ENCODE data around the gene IMMP2L. TPM values are rescaled to one million over a fixed set of nuclear protein-coding genes. Genes with fewer than 3 reads are reported as not detected.
"Not testable (repeated sequence)": the region's sequence is repeated elsewhere in the genome, so short reads cannot be mapped to it uniquely, and the experiment has no call there.

The IMMP2L gene
- total RNA-seq, 1 experiment from 2014 or later = 8.8 TPM

DNA sequence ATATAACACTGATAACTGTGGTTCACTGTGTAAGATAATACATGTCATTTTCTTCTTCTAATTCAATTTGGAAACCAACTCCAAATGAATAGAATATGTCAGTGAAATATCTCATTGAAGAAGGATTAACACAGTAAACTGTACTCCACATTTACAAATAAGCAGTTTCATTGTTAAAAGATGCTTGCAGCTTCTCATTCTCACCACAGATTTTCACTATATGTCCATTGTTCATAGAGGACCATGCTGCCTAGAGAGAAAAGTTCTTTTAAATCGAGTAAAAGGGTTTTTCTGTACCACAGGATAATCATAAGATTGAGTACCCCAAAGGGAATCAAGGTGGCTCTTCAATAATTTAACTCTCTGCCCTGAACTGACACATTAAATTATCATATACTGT lies 305.9 kb downstream of the IMMP2L start:
- CTCF ChIA-PET = no interaction called here
- Histone ChIP-seq H3K4me3 (ENCODE audit: low read depth in 2 of 2, low read length in 2 of 2) (no peak overlapping the region), H3K36me3 (ENCODE audit: control insufficient read depth, insufficient read depth, low read length) (no peaks in the 10 kb centered on the region), H3K9me3 (ENCODE audit: control insufficient read depth, insufficient read depth, low read depth, low read length) (no peaks in the 10 kb centered on the region), H3K27ac (ENCODE audit: low read length) (no peak overlapping the region), H3K27me3 (ENCODE audit: control insufficient read depth, insufficient read depth, low read length) (no peaks in the 10 kb centered on the region), H3K4me1 (ENCODE audit: control insufficient read depth, insufficient read depth, low read length) (no peaks in the 10 kb centered on the region)
- BruUV-seq (replicated peaks) = no TSS peak
- TF ChIP-seq CTCF (IDR thresholded peaks at IDR 0.05) = no peak
- TF ChIP-seq TCF7L2 (IDR thresholded peaks at IDR 0.05; ENCODE audit: low read depth, low read length) = no peak
- no peak for TF ChIP-seq POLR2AphosphoS5 (IDR thresholded peaks at IDR 0.05; ENCODE audit: low read depth, low read length)
- no peak for TF ChIP-seq REST (IDR thresholded peaks at IDR 0.05; ENCODE audit: insufficient read depth in 1 of 2, low read depth in 2 of 2, low read length in 1 of 2)
- TF ChIP-seq SIN3A (IDR thresholded peaks at IDR 0.05; ENCODE audit: borderline replicate concordance, insufficient read depth, low read depth, low read length) = no peak
- DNase-seq (ENCODE audit: low read depth, low spot score) (no peak), ATAC-seq (no peak)
- in situ Hi-C loops (cut with HindIII; ENCODE audit: low pct_unique_long_range_greater_than_20kb, low sequenced_read_pairs) (no loop called here), intact Hi-C loops (cut with micrococcal nuclease; ENCODE audit: unreplicated experiment) (no loop called here)
- POLR2A ChIA-PET = no interaction called here

GRCh38 chr7:111255576-111255975 lies 306.7 kb downstream of the IMMP2L start:
- in situ Hi-C loops (cut with HindIII; ENCODE audit: low pct_unique_long_range_greater_than_20kb, low sequenced_read_pairs) = no loop called here
- no TSS peak for BruUV-seq (replicated peaks)
- TF ChIP-seq CTCF (IDR thresholded peaks at IDR 0.05) (no peak), SIN3A (IDR thresholded peaks at IDR 0.05; ENCODE audit: borderline replicate concordance, insufficient read depth, low read depth, low read length) (no peak), POLR2AphosphoS5 (IDR thresholded peaks at IDR 0.05; ENCODE audit: low read depth, low read length) (no peak), TCF7L2 (IDR thresholded peaks at IDR 0.05; ENCODE audit: low read depth, low read length) (no peak), REST (IDR thresholded peaks at IDR 0.05; ENCODE audit: insufficient read depth in 1 of 2, low read depth in 2 of 2, low read length in 1 of 2) (no peak)
- Histone ChIP-seq H3K4me1 (ENCODE audit: control insufficient read depth, insufficient read depth, low read length) (no peaks in the 10 kb centered on the region), H3K27ac (ENCODE audit: low read length) (no peak overlapping the region), H3K4me3 (ENCODE audit: low read depth in 2 of 2, low read length in 2 of 2) (no peak overlapping the region), H3K36me3 (ENCODE audit: control insufficient read depth, insufficient read depth, low read length) (no peaks in the 10 kb centered on the region), H3K27me3 (ENCODE audit: control insufficient read depth, insufficient read depth, low read length) (no peaks in the 10 kb centered on the region), H3K9me3 (ENCODE audit: control insufficient read depth, insufficient read depth, low read depth, low read length) (no peaks in the 10 kb centered on the region)
- no peak for ATAC-seq
- ChIA-PET POLR2A (no interaction called here), CTCF (no interaction called here)
- intact Hi-C loops (cut with micrococcal nuclease; ENCODE audit: unreplicated experiment) = no loop called here
- DNase-seq (ENCODE audit: low read depth, low spot score) = no peak

- H3K27me3 ChIP-seq (ENCODE audit: control insufficient read depth, insufficient read depth, low read length); in situ Hi-C loops (cut with HindIII; ENCODE audit: low pct_unique_long_range_greater_than_20kb, low sequenced_read_pairs); H3K4me3 ChIP-seq (ENCODE audit: low read depth in 2 of 2, low read length in 2 of 2); H3K27ac ChIP-seq (ENCODE audit: low read length); H3K36me3 ChIP-seq (ENCODE audit: control insufficient read depth, insufficient read depth, low read length); DNase-seq (ENCODE audit: low read depth, low spot score); POLR2A ChIA-PET; intact Hi-C loops (cut with micrococcal nuclease; ENCODE audit: unreplicated experiment); ATAC-seq; BruUV-seq (replicated peaks); H3K4me1 ChIP-seq (ENCODE audit: control insufficient read depth, insufficient read depth, low read length); H3K9me3 ChIP-seq (ENCODE audit: control insufficient read depth, insufficient read depth, low read depth, low read length); CTCF ChIA-PET: not testable (repeated sequence)
Observed at GRCh38 chr7:111251365-111251764, 310.9 kb downstream of the IMMP2L start.

DNA sequence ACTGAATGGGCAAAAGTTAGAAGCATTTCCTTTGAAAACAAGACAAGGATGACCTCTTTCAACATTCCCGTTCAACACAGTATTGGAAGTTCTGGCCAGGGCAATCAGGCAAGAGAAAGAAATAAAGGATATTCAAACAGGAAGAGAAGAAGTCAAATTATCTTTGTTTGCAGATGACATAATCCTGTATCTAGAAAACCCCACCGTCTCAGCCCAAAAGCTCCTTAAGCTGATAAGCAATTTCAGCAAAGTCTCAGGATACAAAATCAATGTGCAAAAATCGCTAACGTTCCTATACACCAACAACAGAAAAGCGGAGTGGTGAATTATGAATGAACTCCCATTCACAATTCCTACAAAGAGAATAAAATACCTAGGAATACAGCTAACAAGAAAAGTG lies 312.5 kb downstream of the IMMP2L start:
- H3K4me1 ChIP-seq (ENCODE audit: control insufficient read depth, insufficient read depth, low read length); H3K27me3 ChIP-seq (ENCODE audit: control insufficient read depth, insufficient read depth, low read length); POLR2A ChIA-PET; BruUV-seq (replicated peaks); CTCF ChIA-PET; H3K36me3 ChIP-seq (ENCODE audit: control insufficient read depth, insufficient read depth, low read length); H3K27ac ChIP-seq (ENCODE audit: low read length); H3K9me3 ChIP-seq (ENCODE audit: control insufficient read depth, insufficient read depth, low read depth, low read length); DNase-seq (ENCODE audit: low read depth, low spot score); in situ Hi-C loops (cut with HindIII; ENCODE audit: low pct_unique_long_range_greater_than_20kb, low sequenced_read_pairs); intact Hi-C loops (cut with micrococcal nuclease; ENCODE audit: unreplicated experiment); ATAC-seq; H3K4me3 ChIP-seq (ENCODE audit: low read depth in 2 of 2, low read length in 2 of 2): not testable (repeated sequence)
